Dendritic cell treated with granulocyte-macrophage colony-stimulating factor and Interleukin-4, amounts not matched to agents 40 ng/mL and 50 ng/mL, for 4 days (primary cell): Measurements from ENCODE around the gene UROS.

Experiments used
- H3K27ac Mint-ChIP-seq: one replicate; pipeline ENCODE4 v1.8.0; 2022; ENCODE audit warnings: mild to moderate bottlenecking, mixed read lengths
- H3K27me3 Mint-ChIP-seq: one replicate; pipeline ENCODE4 v1.8.0; 2022; ENCODE audit warnings: mild to moderate bottlenecking, mixed read lengths
- H3K36me3 Mint-ChIP-seq: one replicate; pipeline ENCODE4 v1.8.0; 2022; ENCODE audit warnings: low read depth, mixed read lengths
- H3K4me1 Mint-ChIP-seq: one replicate; pipeline ENCODE4 v1.8.0; 2022; ENCODE audit warnings: low read depth, mixed read lengths
- H3K4me3 Mint-ChIP-seq: one replicate; pipeline ENCODE4 v1.8.0; 2022; ENCODE audit warnings: mild to moderate bottlenecking, moderate library complexity, mixed read lengths
- H3K9me3 Mint-ChIP-seq: one replicate; pipeline ENCODE4 v1.8.0; 2022; ENCODE audit warnings: mixed read lengths
- intact Hi-C: fragments of 100-400 bp; cut with micrococcal nuclease; formaldehyde crosslinking; loops from one replicate; pipeline ENCODE4 v1.15.0; 2022

The UROS gene

GRCh38 chr10:125817337-125817946, 5.6 kb downstream of the UROS start:
- H3K27ac Mint-ChIP-seq, result no peak overlapping the region
- H3K4me1 Mint-ChIP-seq, result peaks cover 12% of the 10 kb centered on the region
- no peaks in the 10 kb centered on the region for H3K9me3 Mint-ChIP-seq
- no peaks in the 10 kb centered on the region for H3K27me3 Mint-ChIP-seq
- intact Hi-C loops, result no loop called here
- H3K36me3 Mint-ChIP-seq, result peaks cover 31% of the 10 kb centered on the region
- H3K4me3 Mint-ChIP-seq, result no peak overlapping the region

- intact Hi-C loops, result no loop called here
- Mint-ChIP-seq H3K27ac (no peak overlapping the region), H3K9me3 (no peaks in the 10 kb centered on the region), H3K4me1 (peaks cover 6% of the 10 kb centered on the region), H3K36me3 (peaks cover 36% of the 10 kb centered on the region), H3K4me3 (no peak overlapping the region), H3K27me3 (no peaks in the 10 kb centered on the region)
Observed at GRCh38 chr10:125816548-125816947, 6.5 kb downstream of the UROS start.

GRCh38 chr10:125815764-125816163, 7.3 kb downstream of the UROS start:
- H3K9me3 Mint-ChIP-seq, result no peaks in the 10 kb centered on the region
- H3K4me1 Mint-ChIP-seq, result no peaks in the 10 kb centered on the region
- peaks cover 42% of the 10 kb centered on the region for H3K36me3 Mint-ChIP-seq
- no peak overlapping the region for H3K27ac Mint-ChIP-seq
- intact Hi-C loops, result no loop called here
- H3K4me3 Mint-ChIP-seq, result no peak overlapping the region
- no peaks in the 10 kb centered on the region for H3K27me3 Mint-ChIP-seq

GRCh38 chr10:125812128-125812750, 10.8 kb downstream of the UROS start:
- Mint-ChIP-seq H3K27ac (no peak overlapping the region), H3K4me3 (no peak overlapping the region), H3K36me3 (peaks cover 62% of the 10 kb centered on the region), H3K4me1 (no peaks in the 10 kb centered on the region), H3K9me3 (no peaks in the 10 kb centered on the region), H3K27me3 (no peaks in the 10 kb centered on the region)
- intact Hi-C loops, result no loop called here

GRCh38 chr10:125811251-125811650, 11.8 kb downstream of the UROS start:
- H3K9me3 Mint-ChIP-seq, result no peaks in the 10 kb centered on the region
- H3K27me3 Mint-ChIP-seq, result no peaks in the 10 kb centered on the region
- H3K4me3 Mint-ChIP-seq, result no peak overlapping the region
- no peak overlapping the region for H3K27ac Mint-ChIP-seq
- H3K4me1 Mint-ChIP-seq, result no peaks in the 10 kb centered on the region
- H3K36me3 Mint-ChIP-seq, result peaks cover 72% of the 10 kb centered on the region
- intact Hi-C loops, result no loop called here

GRCh38 chr10:125808047-125808446, 15.0 kb downstream of the UROS start:
- H3K36me3 Mint-ChIP-seq, result peaks cover 69% of the 10 kb centered on the region
- H3K4me1 Mint-ChIP-seq, result no peaks in the 10 kb centered on the region

GRCh38 chr10:125802739-125803138, 20.3 kb downstream of the UROS start:
- H3K4me1 Mint-ChIP-seq, result no peaks in the 10 kb centered on the region
- intact Hi-C loops, result no loop called here
- H3K27me3 Mint-ChIP-seq, result no peaks in the 10 kb centered on the region
- no peak overlapping the region for H3K4me3 Mint-ChIP-seq
- peaks cover 86% of the 10 kb centered on the region for H3K36me3 Mint-ChIP-seq
- no peaks in the 10 kb centered on the region for H3K9me3 Mint-ChIP-seq
- H3K27ac Mint-ChIP-seq, result no peak overlapping the region

More at GRCh38 chr10:125808047-125808446, 15.0 kb downstream of the UROS start:
- Mint-ChIP-seq H3K9me3 (no peaks in the 10 kb centered on the region), H3K4me3 (no peak overlapping the region), H3K27ac (no peak overlapping the region), H3K27me3 (no peaks in the 10 kb centered on the region)
- intact Hi-C loops, result no loop called here

- intact Hi-C loops, result no loop called here
- no peak overlapping the region for H3K27ac Mint-ChIP-seq
- H3K27me3 Mint-ChIP-seq, result no peaks in the 10 kb centered on the region
- H3K36me3 Mint-ChIP-seq, result peaks cover 86% of the 10 kb centered on the region
- no peaks in the 10 kb centered on the region for H3K4me1 Mint-ChIP-seq
- H3K9me3 Mint-ChIP-seq, result no peaks in the 10 kb centered on the region
- no peak overlapping the region for H3K4me3 Mint-ChIP-seq
Observed at GRCh38 chr10:125802131-125802530, 20.9 kb downstream of the UROS start.

- intact Hi-C loops, result no loop called here
- no peak overlapping the region for H3K4me3 Mint-ChIP-seq
- peaks cover 86% of the 10 kb centered on the region for H3K36me3 Mint-ChIP-seq
- no peaks in the 10 kb centered on the region for H3K27me3 Mint-ChIP-seq
- no peaks in the 10 kb centered on the region for H3K4me1 Mint-ChIP-seq
- H3K9me3 Mint-ChIP-seq, result no peaks in the 10 kb centered on the region
- no peak overlapping the region for H3K27ac Mint-ChIP-seq
Observed at GRCh38 chr10:125801574-125801973, 21.5 kb downstream of the UROS start.

- peaks cover 83% of the 10 kb centered on the region for H3K36me3 Mint-ChIP-seq
- H3K27ac Mint-ChIP-seq, result no peak overlapping the region
- no peaks in the 10 kb centered on the region for H3K4me1 Mint-ChIP-seq
Observed at GRCh38 chr10:125799451-125800182, 23.4 kb downstream of the UROS start.

GRCh38 chr10:125797994-125798662, 24.9 kb downstream of the UROS start:
- Mint-ChIP-seq H3K27me3 (no peaks in the 10 kb centered on the region), H3K27ac (no peak overlapping the region), H3K4me3 (no peak overlapping the region), H3K9me3 (no peaks in the 10 kb centered on the region), H3K36me3 (peaks cover 88% of the 10 kb centered on the region), H3K4me1 (no peaks in the 10 kb centered on the region)
- intact Hi-C loops, result no loop called here

More at GRCh38 chr10:125799451-125800182, 23.4 kb downstream of the UROS start:
- Mint-ChIP-seq H3K9me3 (no peaks in the 10 kb centered on the region), H3K27me3 (no peaks in the 10 kb centered on the region), H3K4me3 (no peak overlapping the region)
- intact Hi-C loops, result no loop called here

GRCh38 chr10:125797424-125797823, 25.6 kb downstream of the UROS start:
- Mint-ChIP-seq H3K4me3 (no peak overlapping the region), H3K9me3 (no peaks in the 10 kb centered on the region), H3K27me3 (no peaks in the 10 kb centered on the region), H3K27ac (no peak overlapping the region), H3K36me3 (peaks cover 88% of the 10 kb centered on the region), H3K4me1 (no peaks in the 10 kb centered on the region)
- intact Hi-C loops, result no loop called here

GRCh38 chr10:125795637-125796190, 27.3 kb downstream of the UROS start:
- Mint-ChIP-seq H3K27ac (no peak overlapping the region), H3K4me1 (no peaks in the 10 kb centered on the region), H3K27me3 (no peaks in the 10 kb centered on the region), H3K9me3 (no peaks in the 10 kb centered on the region), H3K36me3 (peaks cover 90% of the 10 kb centered on the region), H3K4me3 (no peak overlapping the region)
- intact Hi-C loops, result no loop called here

- Mint-ChIP-seq H3K9me3 (no peaks in the 10 kb centered on the region), H3K4me1 (no peaks in the 10 kb centered on the region), H3K4me3 (no peak overlapping the region), H3K27me3 (no peaks in the 10 kb centered on the region), H3K36me3 (peaks cover 88% of the 10 kb centered on the region), H3K27ac (no peak overlapping the region)
- intact Hi-C loops, result no loop called here
Observed at GRCh38 chr10:125795128-125795527, 27.9 kb downstream of the UROS start.
